G401 (cell line): Measurements from ENCODE around the gene IFNB1. TPM values are rescaled to one million over a fixed set of nuclear protein-coding genes. Genes with fewer than 3 reads are reported as not detected.

Experiments used
- total RNA-seq: library from RNA; depleted of rRNA; stranded (reverse); fragments of >200 nt; shearing (Covaris generic); gene quantifications from 2 replicates; pipeline ENCODE4 v1.2.3, GENCODE V29; 2014; rRNA removed

Gene IFNB1
- total RNA-seq, 1 experiment from 2014 or later, result not detected

Other genes starting within 250 kb of the IFNB1 start
- gene HACD4, start 46.3 kb downstream of the IFNB1 start, total RNA-seq, result not detected in 2 replicates
- not detected in 2 replicates for gene IFNW1, start 63.9 kb upstream of the IFNB1 start, total RNA-seq
- not detected in 2 replicates for gene IFNA21, start 88.7 kb upstream of the IFNB1 start, total RNA-seq
- not detected in 2 replicates for gene IFNA4, start 109.6 kb upstream of the IFNB1 start, total RNA-seq
- gene IFNA7, start 124.3 kb upstream of the IFNB1 start, total RNA-seq, result not detected in 2 replicates
- not detected in 2 replicates for gene IFNA10, start 129.2 kb upstream of the IFNB1 start, total RNA-seq
- not detected in 2 replicates for gene IFNA16, start 139.4 kb upstream of the IFNB1 start, total RNA-seq
- gene IFNA17, start 150.3 kb upstream of the IFNB1 start, total RNA-seq, result not detected in 2 replicates
- gene IFNA14, start 162.1 kb upstream of the IFNB1 start, total RNA-seq, result not detected in 2 replicates
- not detected in 2 replicates for gene IFNA5, start 227.4 kb upstream of the IFNB1 start, total RNA-seq